Neuronal stem cell (in vitro differentiated cells): ENCODE data around the gene TNS1.

Experiments used
- DNase-seq: peaks from one replicate; pipeline ENCODE4 v3.0.0-alpha.2; 2013; ENCODE audit warnings: low spot score
- H2AFZ ChIP-seq: one replicate; pipeline ENCODE4 v1.6.1; 2013; ENCODE audit warnings: mild to moderate bottlenecking, low read length, inconsistent platforms
- H2AK5ac ChIP-seq: 2 replicates; pipeline ENCODE4 v1.6.1; 2013; ENCODE audit warnings: low read depth, mild to moderate bottlenecking, inconsistent platforms, low read length, moderate library complexity, mixed read lengths
- H2BK120ac ChIP-seq: 2 replicates; pipeline ENCODE4 v1.6.1; 2013; ENCODE audit warnings: low read depth, mild to moderate bottlenecking, inconsistent platforms, low read length, moderate library complexity, mixed read lengths
- H2BK12ac ChIP-seq: one replicate; pipeline ENCODE4 v1.6.1; 2013; ENCODE audit warnings: low read length, inconsistent platforms
- H2BK15ac ChIP-seq: 2 replicates; pipeline ENCODE4 v1.6.1; 2013; ENCODE audit warnings: mild to moderate bottlenecking, low read length, inconsistent platforms, mixed read lengths
- H2BK5ac ChIP-seq: one replicate; pipeline ENCODE4 v1.6.1; 2013; ENCODE audit warnings: inconsistent platforms, mild to moderate bottlenecking, low read length, moderate library complexity
- H3K14ac ChIP-seq: one replicate; pipeline ENCODE4 v1.6.1; 2013; ENCODE audit warnings: low read length, inconsistent platforms
- H3K18ac ChIP-seq: 2 replicates; pipeline ENCODE4 v1.6.1; 2013; ENCODE audit warnings: low read length, inconsistent platforms
- H3K23ac ChIP-seq: 2 replicates; pipeline ENCODE4 v1.6.1; 2013; ENCODE audit warnings: low read depth, mild to moderate bottlenecking, mixed read lengths, low read length, inconsistent platforms; ENCODE audit not compliant: poor library complexity
- H3K27ac ChIP-seq: replicated peaks from 3 replicates; pipeline ENCODE4 v1.5.1; 2013; ENCODE audit warnings: low read length, inconsistent platforms
- H3K27me3 ChIP-seq, 3 experiments: 2 replicates each; pipeline ENCODE4 v1.6.1; 2013; ENCODE audit warnings: low read length in 3 of 3, mild to moderate bottlenecking in 2 of 3, inconsistent platforms in 1 of 3, low read depth in 1 of 3, mixed read lengths in 1 of 3, moderate library complexity in 1 of 3; ENCODE audit not compliant: control insufficient read depth in 3 of 3, insufficient read depth in 3 of 3
- H3K36me3 ChIP-seq, 2 donors: replicated peaks in 1 of 2; 2 replicates each; pipeline ENCODE4 v1.6.1; 2013; ENCODE audit warnings: low read length in 2 of 2; ENCODE audit not compliant: control insufficient read depth in 2 of 2, insufficient read depth in 2 of 2
- H3K4ac ChIP-seq: 2 replicates; pipeline ENCODE4 v1.6.1; 2013; ENCODE audit warnings: inconsistent platforms, mild to moderate bottlenecking, low read length, moderate library complexity
- H3K4me1 ChIP-seq, 2 donors: 1 replicate in 1 of 2; 2 replicates in 1 of 2; pipeline ENCODE4 v1.6.1; 2013; ENCODE audit warnings: low read length in 2 of 2, low read depth in 1 of 2; ENCODE audit not compliant: control insufficient read depth in 2 of 2, insufficient read depth in 1 of 2
- H3K4me2 ChIP-seq: one replicate; pipeline ENCODE4 v1.6.1; 2013; ENCODE audit warnings: mild to moderate bottlenecking, low read length, inconsistent platforms; ENCODE audit not compliant: insufficient read depth, poor library complexity, severe bottlenecking
- H3K4me3 ChIP-seq, 2 donors: 2 replicates each; pipeline ENCODE4 v1.5.1; 2013; ENCODE audit warnings: low read length in 2 of 2, mild to moderate bottlenecking in 2 of 2, inconsistent platforms in 1 of 2, moderate library complexity in 1 of 2
- H3K79me1 ChIP-seq: one replicate; pipeline ENCODE4 v1.6.1; 2013; ENCODE audit warnings: low read depth, mild to moderate bottlenecking, inconsistent platforms, low read length, moderate library complexity
- H3K9ac ChIP-seq: one replicate; pipeline ENCODE4 v1.6.1; 2013; ENCODE audit warnings: mild to moderate bottlenecking, low read depth, low read length, inconsistent platforms; ENCODE audit not compliant: poor library complexity
- H3K9me3 ChIP-seq, 2 donors: replicated peaks in 1 of 2; 2 replicates each; pipeline versions ENCODE3 to v1.6.1; 2013; ENCODE audit warnings: low read length in 2 of 2, mild to moderate bottlenecking in 2 of 2, inconsistent platforms in 1 of 2, low read depth in 1 of 2, mixed read lengths in 1 of 2, moderate library complexity in 1 of 2; ENCODE audit not compliant: control insufficient read depth in 2 of 2, insufficient read depth in 1 of 2
- H4K8ac ChIP-seq: one replicate; pipeline ENCODE4 v1.6.1; 2013; ENCODE audit warnings: low read depth, mild to moderate bottlenecking, inconsistent platforms, low read length, moderate library complexity
- H4K91ac ChIP-seq: one replicate; pipeline ENCODE4 v1.6.1; 2013; ENCODE audit warnings: low read length, low read depth, mild to moderate bottlenecking, inconsistent platforms; ENCODE audit not compliant: poor library complexity
- WGBS, 2 donors: extraction: QIAGEN DNeasy Blood & Tissue Kit; methylation state at CpG; one replicate each; pipeline ENCODE4 v1.1.7; 2013; ENCODE audit warnings: missing lambda C conversion rate in 2 of 2, mixed read lengths in 1 of 2; ENCODE audit not compliant: insufficient read length in 2 of 2, insufficient replicate concordance in 1 of 2; ENCODE audit errors: extremely low coverage in 2 of 2; 5-methylcytosine and 5-hydroxymethylcytosine counted together

Gene TNS1

GRCh38 chr2:217840522-217840921 lies 162.3 kb downstream of the TNS1 start:
- no peaks in the 10 kb centered on the region for H3K79me1 ChIP-seq
- H4K91ac ChIP-seq = no peak overlapping the region
- H3K4me2 ChIP-seq = no peak overlapping the region
- H4K8ac ChIP-seq = no peak overlapping the region
- peak overlapping the region; percentile 21 for H3K9ac ChIP-seq
- no peak overlapping the region for H2BK120ac ChIP-seq
- H3K36me3 ChIP-seq = no peaks in the 10 kb centered on the region
- no peak overlapping the region for H3K4ac ChIP-seq
- peaks cover 21 to 26% of the 10 kb centered on the region in 2 donors for H3K4me1 ChIP-seq
- no peak for DNase-seq
- H2BK15ac ChIP-seq = no peak overlapping the region
- H3K27ac ChIP-seq = no peak overlapping the region
- no peak overlapping the region for H2AFZ ChIP-seq
- H3K27me3 ChIP-seq = no peaks in the 10 kb centered on the region
- no CpG with 5 or more reads among the region's 3 CpGs for WGBS, 2 donors
- H3K14ac ChIP-seq = no peak overlapping the region
- H2BK5ac ChIP-seq = no peak overlapping the region
- no peak overlapping the region for H2BK12ac ChIP-seq
- H2AK5ac ChIP-seq = peak overlapping the region; percentile 26
- H3K4me3 ChIP-seq = no peak overlapping the region
- peaks cover 5 to 7% of the 10 kb centered on the region in 2 donors for H3K9me3 ChIP-seq
- no peak overlapping the region for H3K23ac ChIP-seq
- H3K18ac ChIP-seq = peak overlapping the region; percentile 39

GRCh38 chr2:217839750-217840107 lies 163.1 kb downstream of the TNS1 start:
- Histone ChIP-seq H2BK15ac (peak overlapping the region; percentile 75), H3K27me3 (no peaks in the 10 kb centered on the region)
- no peak for DNase-seq

GRCh38 chr2:217839073-217839749 lies 163.6 kb downstream of the TNS1 start:
- H3K27ac ChIP-seq = no peak overlapping the region
- no peak overlapping the region for H2AFZ ChIP-seq
- H2BK120ac ChIP-seq = no peak overlapping the region
- H3K4me1 ChIP-seq = peaks cover 21 to 26% of the 10 kb centered on the region in 2 donors
- peak overlapping the region; percentile 63 for H2BK12ac ChIP-seq
- no peak overlapping the region for H4K91ac ChIP-seq
- peaks cover 2 to 4% of the 10 kb centered on the region in 2 donors for H3K9me3 ChIP-seq
- H3K23ac ChIP-seq = no peak overlapping the region
- H3K4me2 ChIP-seq = no peak overlapping the region
- no peak overlapping the region for H3K9ac ChIP-seq
- WGBS, 2 donors = no CpG with 5 or more reads among the region's 10 CpGs
- no peak overlapping the region for H2BK5ac ChIP-seq
- H3K4ac ChIP-seq = no peak overlapping the region
- no peak overlapping the region for H4K8ac ChIP-seq
- DNase-seq = no peak
- no peak overlapping the region for H3K14ac ChIP-seq
- peak overlapping the region; percentile 67 for H2AK5ac ChIP-seq
- no peak overlapping the region for H3K4me3 ChIP-seq
- H2BK15ac ChIP-seq = peak overlapping the region; percentile 75
- H3K79me1 ChIP-seq = no peaks in the 10 kb centered on the region
- H3K36me3 ChIP-seq = no peaks in the 10 kb centered on the region
- H3K27me3 ChIP-seq = no peaks in the 10 kb centered on the region
- peak overlapping the region; percentile 81 for H3K18ac ChIP-seq

More at GRCh38 chr2:217839750-217840107, 163.1 kb downstream of the TNS1 start:
- Histone ChIP-seq H3K14ac (no peak overlapping the region), H3K4me2 (no peak overlapping the region), H3K9ac (no peak overlapping the region), H4K91ac (no peak overlapping the region), H4K8ac (no peak overlapping the region), H3K36me3 (no peaks in the 10 kb centered on the region), H3K27ac (no peak overlapping the region), H3K4me1 (peaks cover 21 to 26% of the 10 kb centered on the region in 2 donors), H3K18ac (peak overlapping the region; percentile 81), H3K4me3 (no peak overlapping the region), H2BK120ac (no peak overlapping the region), H3K9me3 (peaks cover 5 to 7% of the 10 kb centered on the region in 2 donors), H2BK5ac (no peak overlapping the region), H2BK12ac (no peak overlapping the region), H3K79me1 (no peaks in the 10 kb centered on the region), H3K23ac (no peak overlapping the region), H2AFZ (no peak overlapping the region), H2AK5ac (peak overlapping the region; percentile 43), H3K4ac (no peak overlapping the region)
- no CpG with 5 or more reads among the region's 7 CpGs for WGBS, 2 donors

- no peak overlapping the region for H3K23ac ChIP-seq
- no peaks in the 10 kb centered on the region for H3K79me1 ChIP-seq
- no peak overlapping the region for H3K4me2 ChIP-seq
- no peak overlapping the region for H3K4ac ChIP-seq
- H3K27ac ChIP-seq = no peak overlapping the region
- H3K14ac ChIP-seq = no peak overlapping the region
- no peak overlapping the region for H2BK12ac ChIP-seq
- peak overlapping the region; percentile 7 for H2AK5ac ChIP-seq
- no peaks in the 10 kb centered on the region for H3K36me3 ChIP-seq
- H2AFZ ChIP-seq = no peak overlapping the region
- no peak overlapping the region for H4K8ac ChIP-seq
- H3K4me3 ChIP-seq = no peak overlapping the region
- no peak overlapping the region for H2BK5ac ChIP-seq
- DNase-seq = no peak
- H3K18ac ChIP-seq = peak overlapping the region; percentile 11
- no peak overlapping the region for H3K9ac ChIP-seq
- peak overlapping the region; percentile 25 for H2BK15ac ChIP-seq
- peaks cover 21 to 26% of the 10 kb centered on the region in 2 donors for H3K4me1 ChIP-seq
- no peak overlapping the region for H4K91ac ChIP-seq
- no peaks in the 10 kb centered on the region for H3K27me3 ChIP-seq
- H3K9me3 ChIP-seq = no peaks in the 10 kb centered on the region
- no peak overlapping the region for H2BK120ac ChIP-seq
- WGBS, 2 donors = no CpG with 5 or more reads among the region's 5 CpGs
These were observed 164.4 kb downstream of the TNS1 start for GRCh38 chr2:217838409-217838831.
